Measurements from ENCODE around the gene PDE3B. TPM values are rescaled to one million over a fixed set of nuclear protein-coding genes. Genes with fewer than 3 reads are reported as not detected.

Gene PDE3B
- total and polyA plus RNA-seq, 2 of the 8 experiments (the other 6 are each of a cell fraction or from before 2014, with no cell fraction given): 2.7 to 10.9 TPM

DNA sequence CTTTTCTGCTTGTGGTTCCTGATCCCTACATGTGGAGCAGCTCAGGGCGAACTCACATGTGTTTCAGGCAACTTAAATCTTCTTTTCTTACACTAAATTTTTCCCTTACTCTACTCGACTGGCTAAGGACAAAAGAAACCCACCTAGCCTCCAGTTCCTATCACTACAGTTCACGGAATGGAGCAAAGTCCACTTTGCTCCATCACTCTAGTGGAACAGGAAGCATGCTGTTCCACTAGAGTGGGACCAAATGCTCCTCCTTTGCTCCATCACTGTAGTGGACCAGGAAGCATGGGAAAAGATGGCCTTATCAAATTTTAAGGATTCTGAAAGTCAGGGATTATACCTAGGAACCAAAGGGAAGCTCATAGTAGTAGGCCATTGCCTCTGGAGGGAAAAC is 36.1 kb downstream of the PDE3B start:
- Histone ChIP-seq H3K27me3 (replicated peaks in 1 of 4; ENCODE audit: control insufficient read depth in 3 of 4, extremely low read depth in 1 of 4, insufficient read depth in 3 of 4, low read length in 3 of 4) (no peaks in the 10 kb centered on the region), H3K56ac (replicated peaks; ENCODE audit: insufficient read length, low read depth, low read length) (no peak overlapping the region), H3K4ac (replicated peaks; ENCODE audit: insufficient read length, low read depth, low read length) (no peak overlapping the region), H3K18ac (ENCODE audit: extremely low read depth, low read length) (no peak overlapping the region), H3K4me3 (ENCODE audit: extremely low read depth in 1 of 4, insufficient read depth in 2 of 4, low read depth in 3 of 4, low read length in 4 of 4) (no peak overlapping the region), H3K9me3 (ENCODE audit: insufficient read depth in 2 of 2, low read depth in 1 of 2, low read length in 1 of 2) (no peaks in the 10 kb centered on the region), H3K36me3 (ENCODE audit: control insufficient read depth in 2 of 4, insufficient read depth in 4 of 4, low read length in 3 of 4) (no peaks in the 10 kb centered on the region), H3K4me2 (ENCODE audit: insufficient read depth in 1 of 2, low read depth in 2 of 2, low read length in 2 of 2) (no peak overlapping the region), H2AFZ (ENCODE audit: low read length) (no peak overlapping the region), H3K23ac (ENCODE audit: insufficient read length) (no peak overlapping the region), H3K4me1 (replicated peaks in 1 of 4; ENCODE audit: control insufficient read depth in 3 of 4, insufficient read depth in 4 of 4, low read length in 3 of 4) (no peaks in the 10 kb centered on the region), H2BK5ac (ENCODE audit: low read depth, low read length) (no peak overlapping the region), H3K9ac (replicated peaks in 1 of 4; ENCODE audit: extremely low read depth in 1 of 4, low read depth in 3 of 4, low read length in 3 of 4) (no peak overlapping the region), H4K8ac (ENCODE audit: extremely low read depth, insufficient read depth, low read length) (no peak overlapping the region), H4K20me1 (replicated peaks in 1 of 2; ENCODE audit: control insufficient read depth in 1 of 2, insufficient read depth in 2 of 2, low read length in 2 of 2) (no peaks in the 10 kb centered on the region), H4K91ac (replicated peaks; ENCODE audit: insufficient read length, low read length) (no peak overlapping the region), H2AK5ac (ENCODE audit: low read depth, low read length) (no peak overlapping the region), H3K14ac (ENCODE audit: insufficient read length) (no peak overlapping the region), H2BK15ac (ENCODE audit: low read length) (no peak overlapping the region), H4K5ac (ENCODE audit: insufficient read length, low read depth, low read length) (no peak overlapping the region), H3K79me1 (ENCODE audit: low read depth, low read length) (no peaks in the 10 kb centered on the region), H3K27ac (ENCODE audit: low read depth, low read length) (no peak overlapping the region), H2BK12ac (ENCODE audit: low read depth, low read length) (no peak overlapping the region), H2BK120ac (replicated peaks; ENCODE audit: low read depth, low read length) (no peak overlapping the region), H3K79me2 (ENCODE audit: control insufficient read depth in 1 of 2, insufficient read depth in 2 of 2, low read length in 2 of 2) (peaks cover 0 to 2% of the 10 kb centered on the region in 2 experiments; a peak in 2 of 4 replicates), H3K23me2 (ENCODE audit: low read depth, low read length) (no peaks in the 10 kb centered on the region), H2BK20ac (ENCODE audit: low read length) (no peak overlapping the region)
- DNase-seq (ENCODE audit: low read depth in 1 of 2, low spot score in 2 of 2) (no peak), FAIRE-seq (no peak)
- CTCF ChIA-PET (ENCODE audit: partially characterized antibody): no interaction called here
- POLR2A ChIA-PET (ENCODE audit: partially characterized antibody): no interaction called here
- TF ChIP-seq, protein P1, sequence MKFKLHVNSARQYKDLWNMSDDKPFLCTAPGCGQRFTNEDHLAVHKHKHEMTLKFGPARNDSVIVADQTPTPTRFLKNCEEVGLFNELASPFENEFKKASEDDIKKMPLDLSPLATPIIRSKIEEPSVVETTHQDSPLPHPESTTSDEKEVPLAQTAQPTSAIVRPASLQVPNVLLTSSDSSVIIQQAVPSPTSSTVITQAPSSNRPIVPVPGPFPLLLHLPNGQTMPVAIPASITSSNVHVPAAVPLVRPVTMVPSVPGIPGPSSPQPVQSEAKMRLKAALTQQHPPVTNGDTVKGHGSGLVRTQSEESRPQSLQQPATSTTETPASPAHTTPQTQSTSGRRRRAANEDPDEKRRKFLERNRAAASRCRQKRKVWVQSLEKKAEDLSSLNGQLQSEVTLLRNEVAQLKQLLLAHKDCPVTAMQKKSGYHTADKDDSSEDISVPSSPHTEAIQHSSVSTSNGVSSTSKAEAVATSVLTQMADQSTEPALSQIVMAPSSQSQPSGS (IDR thresholded peaks at IDR 0.05; ENCODE audit: low read length): no peak
- no peak for TF ChIP-seq E2F6 (IDR thresholded peaks at IDR 0.05)
- no peak for TF ChIP-seq MAFK (IDR thresholded peaks at IDR 0.05; ENCODE audit: low read depth, low read length)
- TF ChIP-seq NANOG (IDR thresholded peaks at IDR 0.05; ENCODE audit: insufficient read depth, low read depth, low read length, poor library complexity, severe bottlenecking): no peak
- WGBS, 2 experiments (ENCODE audit: extremely low coverage in 1 of 2, insufficient coverage in 1 of 2, insufficient read length in 1 of 2, insufficient replicate concordance in 2 of 2, low coverage in 1 of 2, low lambda C conversion rate in 2 of 2, missing lambda C conversion rate in 1 of 2): 92% methylated on average over 3 of the region's 3 CpGs; no CpG with 5 or more reads in 1 of the 2 experiments

Measured in H1 (cell line).